Measurements from ENCODE around the gene ARHGAP22. TPM values are rescaled to one million over a fixed set of nuclear protein-coding genes. Genes with fewer than 3 reads are reported as not detected.
"Not testable (repeated sequence)": the region's sequence is repeated elsewhere in the genome, so short reads cannot be mapped to it uniquely, and the experiment has no call there.

ARHGAP22 gene
- total RNA-seq, 6 donors from 2014 or later: 1.4 to 25.1 (median 7.1) TPM

GRCh38 chr10:48651839-48652238 is 47.0 kb upstream of the ARHGAP22 start:
- Histone ChIP-seq H3K4me3 (no peak overlapping the region), H3K9me3 (no peaks in the 10 kb centered on the region), H3K36me3 (no peaks in the 10 kb centered on the region), H3K27ac (no peak overlapping the region), H3K27me3 (no peaks in the 10 kb centered on the region), H3K4me1 (peaks cover 13 to 18% (median 15%) of the 10 kb centered on the region in 4 donors)
- ATAC-seq (ENCODE audit: low FRiP score in 2 of 2) (no peak), DNase-seq (no peak)
- TF ChIP-seq, protein P1, sequence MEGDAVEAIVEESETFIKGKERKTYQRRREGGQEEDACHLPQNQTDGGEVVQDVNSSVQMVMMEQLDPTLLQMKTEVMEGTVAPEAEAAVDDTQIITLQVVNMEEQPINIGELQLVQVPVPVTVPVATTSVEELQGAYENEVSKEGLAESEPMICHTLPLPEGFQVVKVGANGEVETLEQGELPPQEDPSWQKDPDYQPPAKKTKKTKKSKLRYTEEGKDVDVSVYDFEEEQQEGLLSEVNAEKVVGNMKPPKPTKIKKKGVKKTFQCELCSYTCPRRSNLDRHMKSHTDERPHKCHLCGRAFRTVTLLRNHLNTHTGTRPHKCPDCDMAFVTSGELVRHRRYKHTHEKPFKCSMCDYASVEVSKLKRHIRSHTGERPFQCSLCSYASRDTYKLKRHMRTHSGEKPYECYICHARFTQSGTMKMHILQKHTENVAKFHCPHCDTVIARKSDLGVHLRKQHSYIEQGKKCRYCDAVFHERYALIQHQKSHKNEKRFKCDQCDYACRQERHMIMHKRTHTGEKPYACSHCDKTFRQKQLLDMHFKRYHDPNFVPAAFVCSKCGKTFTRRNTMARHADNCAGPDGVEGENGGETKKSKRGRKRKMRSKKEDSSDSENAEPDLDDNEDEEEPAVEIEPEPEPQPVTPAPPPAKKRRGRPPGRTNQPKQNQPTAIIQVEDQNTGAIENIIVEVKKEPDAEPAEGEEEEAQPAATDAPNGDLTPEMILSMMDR (IDR thresholded peaks at IDR 0.05): no peak
- no peak for TF ChIP-seq EP300 (IDR thresholded peaks at IDR 0.05)
- TF ChIP-seq POLR2AphosphoS5 (IDR thresholded peaks at IDR 0.05): no peak
- TF ChIP-seq POLR2A (IDR thresholded peaks at IDR 0.05): no peak
- 66 to 77% methylated on average over 2 to 4 of the region's 4 CpGs for WGBS, 2 donors

DNA sequence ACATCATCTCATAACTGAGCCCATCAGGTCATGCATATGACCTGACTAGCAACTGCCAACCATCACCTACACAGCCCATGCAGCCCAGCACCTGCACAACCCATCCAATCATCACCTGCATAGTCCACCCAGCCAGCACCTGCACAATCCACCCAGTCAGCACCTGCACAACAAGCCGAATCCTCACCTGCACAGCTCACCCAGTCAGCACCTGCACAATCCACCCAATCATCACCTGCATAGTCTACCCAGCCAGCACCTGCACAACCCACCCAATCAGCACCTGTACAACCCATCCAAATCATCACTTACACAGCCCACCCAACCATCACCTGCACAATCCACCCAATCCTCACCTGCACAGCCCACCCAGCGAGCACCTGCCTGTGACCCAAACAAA is 46.4 kb upstream of the ARHGAP22 start:
- H3K36me3 ChIP-seq: no peaks in the 10 kb centered on the region
- no peak for TF ChIP-seq EP300 (IDR thresholded peaks at IDR 0.05)
- TF ChIP-seq, protein P1 (IDR thresholded peaks at IDR 0.05): no peak
- no peak for TF ChIP-seq POLR2A (IDR thresholded peaks at IDR 0.05)
- TF ChIP-seq POLR2AphosphoS5 (IDR thresholded peaks at IDR 0.05): no peak
- WGBS, 2 donors: 76 to 81% methylated on average over 2 of the region's 2 CpGs
- no peak for DNase-seq
- no peak for ATAC-seq (ENCODE audit: low FRiP score in 2 of 2)
- H3K9me3 ChIP-seq: no peaks in the 10 kb centered on the region
- H3K4me1 ChIP-seq: peaks cover 9 to 12% (median 11%) of the 10 kb centered on the region in 4 donors
- no peak overlapping the region for H3K27ac ChIP-seq
- no peak overlapping the region for H3K4me3 ChIP-seq
- H3K27me3 ChIP-seq: no peaks in the 10 kb centered on the region

DNA sequence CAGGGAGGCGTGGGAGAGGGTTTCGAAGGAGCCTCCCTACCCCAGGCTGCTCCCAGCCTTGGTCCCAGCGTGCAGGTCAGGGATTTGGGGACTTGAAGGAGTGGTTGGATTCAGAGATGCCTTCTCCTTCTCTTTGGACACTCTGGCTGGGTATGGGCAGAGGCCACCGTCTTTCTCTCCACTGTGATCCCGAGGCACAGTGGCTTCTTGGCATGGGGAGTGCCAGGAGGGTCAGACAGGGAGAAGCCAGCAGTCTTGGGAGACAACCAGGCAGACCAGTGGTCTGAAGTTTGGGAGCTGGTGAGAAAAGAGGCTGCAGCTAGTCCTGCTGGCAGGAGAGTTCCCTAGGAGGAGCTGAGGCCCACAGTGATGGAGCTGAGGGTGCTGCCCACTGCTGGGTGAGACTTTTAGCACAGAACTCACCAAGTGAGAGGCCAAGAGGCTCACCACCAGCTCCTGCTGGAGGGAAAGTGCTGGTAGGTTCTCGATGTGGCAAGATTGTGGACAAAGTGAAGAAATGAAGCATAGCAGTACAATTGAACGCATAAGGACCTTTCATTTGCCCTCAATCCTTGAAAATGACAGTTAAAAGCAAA is 44.6 kb upstream of the ARHGAP22 start:
- 64 to 67% methylated on average over 6 to 7 of the region's 7 CpGs for WGBS, 2 donors
- Histone ChIP-seq H3K36me3 (no peaks in the 10 kb centered on the region), H3K4me1 (no peaks in the 10 kb centered on the region), H3K27me3 (no peaks in the 10 kb centered on the region), H3K9me3 (no peaks in the 10 kb centered on the region), H3K4me3 (no peak overlapping the region), H3K27ac (no peak overlapping the region)
- DNase-seq (no peak), ATAC-seq (ENCODE audit: low FRiP score in 2 of 2) (no peak)
- TF ChIP-seq POLR2AphosphoS5 (IDR thresholded peaks at IDR 0.05) (no peak), EP300 (IDR thresholded peaks at IDR 0.05) (no peak), POLR2A (IDR thresholded peaks at IDR 0.05) (no peak)
- TF ChIP-seq, protein P1 (IDR thresholded peaks at IDR 0.05): no peak

DNA sequence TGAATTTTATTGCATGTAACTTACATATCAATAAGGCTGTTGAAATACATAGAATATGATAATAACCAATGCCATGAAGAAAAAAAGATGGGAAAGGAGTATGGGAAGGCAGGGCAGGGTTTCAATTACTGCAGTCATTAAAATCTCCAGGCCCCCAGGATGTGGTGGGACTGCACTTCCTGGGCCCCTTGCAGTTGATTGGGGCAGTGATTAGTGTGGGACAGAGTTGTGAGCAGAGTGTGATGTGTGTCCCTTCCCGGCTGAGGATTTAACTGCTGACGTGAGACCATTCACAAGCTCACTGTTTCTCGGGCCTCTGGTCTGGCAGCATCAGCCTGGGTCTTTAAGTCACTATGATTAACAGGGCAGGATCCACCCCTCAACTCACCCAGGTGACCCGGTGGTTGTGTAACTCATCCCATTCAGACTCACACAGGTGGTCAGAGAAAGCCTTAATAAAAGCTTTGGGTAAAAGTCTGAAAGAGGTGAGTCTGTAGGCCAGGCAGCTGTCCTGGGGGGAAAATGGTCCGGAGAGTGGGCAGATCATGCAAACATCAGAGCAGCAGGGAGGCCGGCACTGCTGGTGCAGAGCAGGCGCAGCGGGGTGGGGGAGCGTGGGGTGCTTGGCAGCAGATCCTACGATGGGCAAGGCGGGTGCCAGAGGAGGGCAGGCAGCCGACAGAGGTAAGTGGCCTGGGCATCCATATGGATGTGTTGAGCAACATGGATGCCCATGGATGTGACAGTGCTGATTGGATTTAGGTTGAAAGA is 43.5 kb upstream of the ARHGAP22 start:
- no peak for TF ChIP-seq POLR2AphosphoS5 (IDR thresholded peaks at IDR 0.05)
- TF ChIP-seq EP300 (IDR thresholded peaks at IDR 0.05): no peak
- TF ChIP-seq POLR2A (IDR thresholded peaks at IDR 0.05): no peak
- TF ChIP-seq, protein P1 (IDR thresholded peaks at IDR 0.05): no peak

GRCh38 chr10:48647073-48647472 is 42.2 kb upstream of the ARHGAP22 start:
- not testable (repeated sequence) for H3K9me3 ChIP-seq

More for the DNA sequence above, 43.5 kb upstream of the ARHGAP22 start:
- Histone ChIP-seq H3K36me3 (no peaks in the 10 kb centered on the region), H3K4me1 (no peaks in the 10 kb centered on the region), H3K27me3 (no peaks in the 10 kb centered on the region), H3K27ac (no peak overlapping the region), H3K4me3 (no peak overlapping the region), H3K9me3 (no peaks in the 10 kb centered on the region)
- WGBS, 2 donors: 84 to 91% methylated on average over 11 to 12 of the region's 12 CpGs
- no peak for DNase-seq
- ATAC-seq (ENCODE audit: low FRiP score in 2 of 2): no peak

More at GRCh38 chr10:48647073-48647472, 42.2 kb upstream of the ARHGAP22 start:
- H3K27ac ChIP-seq; H3K4me1 ChIP-seq; ATAC-seq (ENCODE audit: low FRiP score in 2 of 2); DNase-seq; H3K4me3 ChIP-seq; H3K36me3 ChIP-seq; H3K27me3 ChIP-seq: not testable (repeated sequence)
- 96 to 97% methylated on average over 7 of the region's 7 CpGs for WGBS, 2 donors

All from upper lobe of left lung (tissue), 6 donors.